Measurements from ENCODE around the gene HUS1B. TPM values are rescaled to one million over a fixed set of nuclear protein-coding genes. Genes with fewer than 3 reads are reported as not detected.

The HUS1B gene
- total RNA-seq, 1 experiment from 2014 or later: 1.1 TPM

DNA sequence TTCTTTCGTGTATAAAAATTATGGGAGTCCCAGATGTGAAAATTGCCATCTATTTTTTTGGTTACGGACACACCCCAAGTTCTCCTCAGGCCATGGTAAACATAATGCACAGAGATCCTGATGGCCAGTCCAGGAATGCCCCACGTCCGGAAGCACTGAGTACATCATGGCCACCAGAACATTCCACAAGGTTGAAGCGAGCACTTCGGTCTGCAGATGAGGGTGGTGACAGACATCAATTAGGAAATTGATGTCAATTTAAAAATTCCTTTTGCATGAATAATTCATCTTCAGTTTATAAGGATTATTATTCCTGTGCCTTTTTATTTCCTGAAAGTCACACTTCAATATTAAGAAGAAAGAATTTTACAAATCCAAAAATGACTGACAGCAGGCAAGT, 49.2 kb upstream of the HUS1B start (continued):
- TF ChIP-seq E2F4 (CRISPR knock-in tag; IDR thresholded peaks at IDR 0.05; ENCODE audit: borderline replicate concordance, low read depth) (no peak), ELF4 (CRISPR knock-in tag; IDR thresholded peaks at IDR 0.05; ENCODE audit: low read depth) (no peak), NR3C1 (CRISPR knock-in tag; conservative IDR thresholded peaks at IDR 0.05; ENCODE audit: low read depth) (no peak)

GRCh38 chr6:705047-705446, 48.1 kb upstream of the HUS1B start:
- TF ChIP-seq, protein P1, sequence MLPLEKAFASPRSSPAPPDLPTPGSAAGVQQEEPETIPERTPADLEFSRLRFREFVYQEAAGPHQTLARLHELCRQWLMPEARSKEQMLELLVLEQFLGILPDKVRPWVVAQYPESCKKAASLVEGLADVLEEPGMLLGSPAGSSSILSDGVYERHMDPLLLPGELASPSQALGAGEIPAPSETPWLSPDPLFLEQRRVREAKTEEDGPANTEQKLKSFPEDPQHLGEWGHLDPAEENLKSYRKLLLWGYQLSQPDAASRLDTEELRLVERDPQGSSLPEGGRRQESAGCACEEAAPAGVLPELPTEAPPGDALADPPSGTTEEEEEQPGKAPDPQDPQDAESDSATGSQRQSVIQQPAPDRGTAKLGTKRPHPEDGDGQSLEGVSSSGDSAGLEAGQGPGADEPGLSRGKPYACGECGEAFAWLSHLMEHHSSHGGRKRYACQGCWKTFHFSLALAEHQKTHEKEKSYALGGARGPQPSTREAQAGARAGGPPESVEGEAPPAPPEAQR (CRISPR knock-in tag; IDR thresholded peaks at IDR 0.05): no peak
- TF ChIP-seq ZNF219 (CRISPR knock-in tag; IDR thresholded peaks at IDR 0.05; ENCODE audit: borderline replicate concordance) (no peak), NFYB (CRISPR knock-in tag; conservative IDR thresholded peaks at IDR 0.05; ENCODE audit: low read depth) (no peak), CBFB (CRISPR knock-in tag; IDR thresholded peaks at IDR 0.05; ENCODE audit: low read depth) (no peak), ZNF512 (CRISPR knock-in tag; IDR thresholded peaks at IDR 0.05; ENCODE audit: borderline replicate concordance) (no peak), AR (CRISPR knock-in tag; IDR thresholded peaks at IDR 0.05) (no peak), GABPB1 (CRISPR knock-in tag; IDR thresholded peaks at IDR 0.05) (no peak)
- TF ChIP-seq, protein P2, sequence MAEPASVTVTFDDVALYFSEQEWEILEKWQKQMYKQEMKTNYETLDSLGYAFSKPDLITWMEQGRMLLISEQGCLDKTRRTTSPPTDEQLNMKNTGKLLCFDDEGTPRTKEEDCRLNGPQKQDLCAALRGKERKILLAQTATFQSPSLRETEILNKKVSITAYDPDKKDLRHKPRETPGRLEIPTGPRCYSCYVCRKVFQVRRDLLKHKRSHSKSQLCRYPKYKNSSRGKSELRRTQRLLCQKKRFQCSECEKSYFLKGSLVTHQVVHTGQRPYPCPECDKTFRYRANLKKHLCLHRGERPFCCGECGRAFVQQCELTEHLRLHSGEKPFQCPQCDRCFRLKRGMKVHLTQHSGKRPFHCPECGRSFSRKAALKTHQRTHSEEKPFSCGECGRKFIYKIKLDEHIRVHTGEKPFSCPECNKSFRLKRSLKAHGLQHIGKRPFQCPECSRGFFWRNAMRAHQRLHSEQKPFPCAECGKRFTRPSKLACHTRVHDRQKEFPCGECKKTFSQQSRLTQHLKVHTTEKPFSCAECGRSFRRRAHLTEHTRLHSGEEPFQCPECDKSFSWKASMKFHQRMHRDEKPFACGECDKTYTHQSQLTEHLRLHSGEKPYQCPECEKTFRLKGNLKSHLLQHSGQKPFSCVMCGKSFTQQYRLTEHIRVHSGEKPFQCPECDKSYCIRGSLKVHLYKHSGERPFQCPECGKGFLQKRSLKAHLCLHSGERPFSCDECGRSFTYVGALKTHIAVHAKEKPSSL (CRISPR knock-in tag; conservative IDR thresholded peaks at IDR 0.05): no peak
- no peak overlapping the region for H3K4me3 Mint-ChIP-seq
- peaks cover 6% of the 10 kb centered on the region for H3K27me3 Mint-ChIP-seq (ENCODE audit: low read depth)
- ChIA-PET POLR2A (no interaction called here), CTCF (interaction anchor here (0.9 to 2.0 kb wide), 3 partner anchors 17 to 732 kb away, joined by 3 to 8 read pairs (median 3); no protein-coding TSS in a partner anchor)
- H3K36me3 Mint-ChIP-seq: no peaks in the 10 kb centered on the region
- no peaks in the 10 kb centered on the region for H3K9me3 Mint-ChIP-seq
- ATAC-seq: no peak
- peaks cover 60% of the 10 kb centered on the region for H3K4me1 Mint-ChIP-seq
- DNase-seq (ENCODE audit: low spot score): no peak
- no peak overlapping the region for H3K27ac Mint-ChIP-seq

DNA sequence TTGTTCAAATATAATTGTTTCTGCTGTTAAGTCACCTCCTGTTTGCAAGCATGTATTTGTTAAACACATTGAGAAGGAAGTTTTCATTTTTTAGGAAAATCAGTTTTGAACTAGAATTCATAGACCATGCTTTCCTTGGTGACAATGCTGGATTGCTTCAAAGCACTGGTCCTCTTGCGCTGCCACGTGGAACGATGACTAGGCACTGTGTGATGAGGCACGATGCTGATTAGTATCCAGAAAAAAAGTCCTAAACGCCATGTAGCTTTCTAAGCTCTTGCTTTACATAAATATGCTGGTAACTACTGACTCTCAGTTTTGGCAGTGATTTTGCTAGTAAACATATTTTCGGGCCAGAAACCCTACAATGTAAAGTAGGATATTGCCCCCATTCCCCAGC, 47.1 kb upstream of the HUS1B start:
- ChIA-PET POLR2A (no interaction called here), CTCF (interaction anchor here (1.4 to 3.2 kb wide), 4 partner anchors 11 to 110 kb away, joined by 3 to 27 read pairs (median 16); partner anchors contain the start of gene EXOC2)
- ATAC-seq (no peak), DNase-seq (ENCODE audit: low spot score) (no peak)
- no peak overlapping the region for H3K4me3 Mint-ChIP-seq
- no peaks in the 10 kb centered on the region for H3K9me3 Mint-ChIP-seq
- peaks cover 57% of the 10 kb centered on the region for H3K4me1 Mint-ChIP-seq
- no peaks in the 10 kb centered on the region for H3K27me3 Mint-ChIP-seq (ENCODE audit: low read depth)
- no peaks in the 10 kb centered on the region for H3K36me3 Mint-ChIP-seq
- H3K27ac Mint-ChIP-seq: no peak overlapping the region
- TF ChIP-seq, protein P3, sequence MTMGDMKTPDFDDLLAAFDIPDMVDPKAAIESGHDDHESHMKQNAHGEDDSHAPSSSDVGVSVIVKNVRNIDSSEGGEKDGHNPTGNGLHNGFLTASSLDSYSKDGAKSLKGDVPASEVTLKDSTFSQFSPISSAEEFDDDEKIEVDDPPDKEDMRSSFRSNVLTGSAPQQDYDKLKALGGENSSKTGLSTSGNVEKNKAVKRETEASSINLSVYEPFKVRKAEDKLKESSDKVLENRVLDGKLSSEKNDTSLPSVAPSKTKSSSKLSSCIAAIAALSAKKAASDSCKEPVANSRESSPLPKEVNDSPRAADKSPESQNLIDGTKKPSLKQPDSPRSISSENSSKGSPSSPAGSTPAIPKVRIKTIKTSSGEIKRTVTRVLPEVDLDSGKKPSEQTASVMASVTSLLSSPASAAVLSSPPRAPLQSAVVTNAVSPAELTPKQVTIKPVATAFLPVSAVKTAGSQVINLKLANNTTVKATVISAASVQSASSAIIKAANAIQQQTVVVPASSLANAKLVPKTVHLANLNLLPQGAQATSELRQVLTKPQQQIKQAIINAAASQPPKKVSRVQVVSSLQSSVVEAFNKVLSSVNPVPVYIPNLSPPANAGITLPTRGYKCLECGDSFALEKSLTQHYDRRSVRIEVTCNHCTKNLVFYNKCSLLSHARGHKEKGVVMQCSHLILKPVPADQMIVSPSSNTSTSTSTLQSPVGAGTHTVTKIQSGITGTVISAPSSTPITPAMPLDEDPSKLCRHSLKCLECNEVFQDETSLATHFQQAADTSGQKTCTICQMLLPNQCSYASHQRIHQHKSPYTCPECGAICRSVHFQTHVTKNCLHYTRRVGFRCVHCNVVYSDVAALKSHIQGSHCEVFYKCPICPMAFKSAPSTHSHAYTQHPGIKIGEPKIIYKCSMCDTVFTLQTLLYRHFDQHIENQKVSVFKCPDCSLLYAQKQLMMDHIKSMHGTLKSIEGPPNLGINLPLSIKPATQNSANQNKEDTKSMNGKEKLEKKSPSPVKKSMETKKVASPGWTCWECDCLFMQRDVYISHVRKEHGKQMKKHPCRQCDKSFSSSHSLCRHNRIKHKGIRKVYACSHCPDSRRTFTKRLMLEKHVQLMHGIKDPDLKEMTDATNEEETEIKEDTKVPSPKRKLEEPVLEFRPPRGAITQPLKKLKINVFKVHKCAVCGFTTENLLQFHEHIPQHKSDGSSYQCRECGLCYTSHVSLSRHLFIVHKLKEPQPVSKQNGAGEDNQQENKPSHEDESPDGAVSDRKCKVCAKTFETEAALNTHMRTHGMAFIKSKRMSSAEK (CRISPR knock-in tag; IDR thresholded peaks at IDR 0.05; ENCODE audit: borderline replicate concordance): no peak
- no peak for TF ChIP-seq E2F4 (CRISPR knock-in tag; IDR thresholded peaks at IDR 0.05; ENCODE audit: borderline replicate concordance, low read depth)
